Measurements from ENCODE around the gene GPR65. TPM values are rescaled to one million over a fixed set of nuclear protein-coding genes. Genes with fewer than 3 reads are reported as not detected.

The GPR65 gene
- total RNA-seq, 1 donor from 2014 or later, result not detected

DNA sequence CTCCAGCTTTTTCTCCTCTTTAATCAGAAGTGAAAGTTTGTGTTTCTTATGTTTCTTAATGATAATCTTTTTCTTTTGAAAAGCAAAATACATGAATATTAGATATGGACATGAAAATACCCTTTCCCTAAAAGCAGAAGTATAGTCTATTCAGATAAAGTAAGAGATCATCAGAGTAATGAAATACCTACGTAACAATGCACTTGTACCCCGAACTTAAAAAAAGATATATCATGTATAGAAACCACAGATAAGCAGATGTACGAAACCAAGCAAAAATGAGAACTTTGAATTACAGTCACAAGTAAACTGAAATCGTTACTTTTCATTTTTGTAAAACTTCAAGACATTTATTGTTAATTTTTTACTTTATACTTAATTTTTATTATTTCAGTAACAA lies 1.5 kb upstream of the GPR65 start:
- H3K36me3 Mint-ChIP-seq (ENCODE audit: insufficient read depth), result no peaks in the 10 kb centered on the region

DNA sequence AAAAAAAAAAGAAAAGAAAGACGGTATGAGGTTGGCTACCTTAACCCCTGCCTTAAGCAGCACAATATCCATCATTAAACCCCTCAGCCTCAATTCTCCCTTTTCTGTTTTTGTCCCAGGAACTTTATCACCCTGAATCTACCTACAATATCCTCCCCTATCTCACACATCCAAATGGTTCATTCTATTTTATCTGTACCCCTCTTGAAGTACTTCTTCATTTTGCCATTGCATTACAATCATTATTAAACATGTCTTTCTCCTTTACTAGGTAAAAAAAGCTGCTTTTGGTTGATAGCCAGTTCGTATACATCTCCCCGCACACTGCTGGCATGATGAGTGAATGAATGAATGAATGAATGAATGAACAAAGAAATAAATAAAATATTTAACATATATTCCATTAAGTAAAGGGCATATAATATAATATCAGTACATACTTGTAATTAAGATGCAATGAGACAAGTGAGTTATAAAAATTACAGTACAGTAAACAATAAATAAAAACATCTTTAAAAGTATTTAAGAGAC lies 364 bp upstream of the GPR65 start:
- Mint-ChIP-seq H3K4me3 (ENCODE audit: low read depth) (no peak overlapping the region), H3K4me1 (ENCODE audit: low read depth) (peaks cover 2% of the 10 kb centered on the region), H3K36me3 (ENCODE audit: insufficient read depth) (no peaks in the 10 kb centered on the region), H3K9me3 (ENCODE audit: low read depth) (peaks cover 5% of the 10 kb centered on the region), H3K27ac (no peak overlapping the region), H3K27me3 (no peaks in the 10 kb centered on the region)
- no peak for DNase-seq (ENCODE audit: low spot score, unreplicated experiment)
- TF ChIP-seq, protein P1, sequence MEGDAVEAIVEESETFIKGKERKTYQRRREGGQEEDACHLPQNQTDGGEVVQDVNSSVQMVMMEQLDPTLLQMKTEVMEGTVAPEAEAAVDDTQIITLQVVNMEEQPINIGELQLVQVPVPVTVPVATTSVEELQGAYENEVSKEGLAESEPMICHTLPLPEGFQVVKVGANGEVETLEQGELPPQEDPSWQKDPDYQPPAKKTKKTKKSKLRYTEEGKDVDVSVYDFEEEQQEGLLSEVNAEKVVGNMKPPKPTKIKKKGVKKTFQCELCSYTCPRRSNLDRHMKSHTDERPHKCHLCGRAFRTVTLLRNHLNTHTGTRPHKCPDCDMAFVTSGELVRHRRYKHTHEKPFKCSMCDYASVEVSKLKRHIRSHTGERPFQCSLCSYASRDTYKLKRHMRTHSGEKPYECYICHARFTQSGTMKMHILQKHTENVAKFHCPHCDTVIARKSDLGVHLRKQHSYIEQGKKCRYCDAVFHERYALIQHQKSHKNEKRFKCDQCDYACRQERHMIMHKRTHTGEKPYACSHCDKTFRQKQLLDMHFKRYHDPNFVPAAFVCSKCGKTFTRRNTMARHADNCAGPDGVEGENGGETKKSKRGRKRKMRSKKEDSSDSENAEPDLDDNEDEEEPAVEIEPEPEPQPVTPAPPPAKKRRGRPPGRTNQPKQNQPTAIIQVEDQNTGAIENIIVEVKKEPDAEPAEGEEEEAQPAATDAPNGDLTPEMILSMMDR (IDR thresholded peaks at IDR 0.05; ENCODE audit: unreplicated experiment), result no peak

More for the DNA sequence above, 1.5 kb upstream of the GPR65 start:
- Mint-ChIP-seq H3K9me3 (ENCODE audit: low read depth) (peaks cover 10% of the 10 kb centered on the region), H3K4me3 (ENCODE audit: low read depth) (no peak overlapping the region), H3K27ac (no peak overlapping the region), H3K27me3 (no peaks in the 10 kb centered on the region), H3K4me1 (ENCODE audit: low read depth) (peaks cover 5% of the 10 kb centered on the region)
- TF ChIP-seq, protein P1 (IDR thresholded peaks at IDR 0.05; ENCODE audit: unreplicated experiment), result no peak
- no peak for DNase-seq (ENCODE audit: low spot score, unreplicated experiment)

GRCh38 chr14:88005978-88006851 lies 1.3 kb downstream of the GPR65 start:
- Mint-ChIP-seq H3K27ac (no peak overlapping the region), H3K27me3 (no peaks in the 10 kb centered on the region), H3K36me3 (ENCODE audit: insufficient read depth) (no peaks in the 10 kb centered on the region), H3K4me3 (ENCODE audit: low read depth) (no peak overlapping the region), H3K4me1 (ENCODE audit: low read depth) (peaks cover 14% of the 10 kb centered on the region), H3K9me3 (ENCODE audit: low read depth) (no peaks in the 10 kb centered on the region)
- TF ChIP-seq, protein P1 (IDR thresholded peaks at IDR 0.05; ENCODE audit: unreplicated experiment), result no peak
- DNase-seq (ENCODE audit: low spot score, unreplicated experiment), result no peak

- TF ChIP-seq, protein P1 (IDR thresholded peaks at IDR 0.05; ENCODE audit: unreplicated experiment), result no peak
- Mint-ChIP-seq H3K4me3 (ENCODE audit: low read depth) (no peak overlapping the region), H3K36me3 (ENCODE audit: insufficient read depth) (no peaks in the 10 kb centered on the region), H3K27me3 (no peaks in the 10 kb centered on the region), H3K27ac (no peak overlapping the region), H3K9me3 (ENCODE audit: low read depth) (no peaks in the 10 kb centered on the region), H3K4me1 (ENCODE audit: low read depth) (peaks cover 14% of the 10 kb centered on the region)
- no peak for DNase-seq (ENCODE audit: low spot score, unreplicated experiment)
Observed at GRCh38 chr14:88007608-88008007, 2.7 kb downstream of the GPR65 start.

- Mint-ChIP-seq H3K36me3 (ENCODE audit: insufficient read depth) (no peaks in the 10 kb centered on the region), H3K4me1 (ENCODE audit: low read depth) (peaks cover 14% of the 10 kb centered on the region), H3K4me3 (ENCODE audit: low read depth) (no peak overlapping the region), H3K27me3 (no peaks in the 10 kb centered on the region), H3K27ac (no peak overlapping the region), H3K9me3 (ENCODE audit: low read depth) (no peaks in the 10 kb centered on the region)
- TF ChIP-seq, protein P1 (IDR thresholded peaks at IDR 0.05; ENCODE audit: unreplicated experiment), result no peak
- DNase-seq (ENCODE audit: low spot score, unreplicated experiment), result no peak
Observed at GRCh38 chr14:88008039-88008742, 3.3 kb downstream of the GPR65 start.

Data from progenitor cell of endocrine pancreas (in vitro differentiated cells).